ENCODE results near the gene SMIM5.

Gene SMIM5

GRCh38 chr17:75602644-75603043 lies 30.6 kb upstream of the SMIM5 start:
- in situ Hi-C loops (cut with HindIII; ENCODE audit: low sequenced_read_pairs): no loop called here

GRCh38 chr17:75603123-75603522 lies 30.1 kb upstream of the SMIM5 start:
- in situ Hi-C loops (cut with HindIII; ENCODE audit: low sequenced_read_pairs): no loop called here

GRCh38 chr17:75604034-75604695 lies 29.1 kb upstream of the SMIM5 start:
- in situ Hi-C loops (cut with HindIII; ENCODE audit: low sequenced_read_pairs): no loop called here

GRCh38 chr17:75605790-75606189 lies 27.4 kb upstream of the SMIM5 start:
- in situ Hi-C loops (cut with HindIII; ENCODE audit: low sequenced_read_pairs): no loop called here

- in situ Hi-C loops (cut with HindIII; ENCODE audit: low sequenced_read_pairs): no loop called here
These were observed 26.1 kb upstream of the SMIM5 start for GRCh38 chr17:75607086-75607485.

- in situ Hi-C loops (cut with HindIII; ENCODE audit: low sequenced_read_pairs): no loop called here
These were observed 22.9 kb upstream of the SMIM5 start for GRCh38 chr17:75610103-75610984.

- in situ Hi-C loops (cut with HindIII; ENCODE audit: low sequenced_read_pairs): no loop called here
These were observed 21.3 kb upstream of the SMIM5 start for GRCh38 chr17:75611851-75612429.

GRCh38 chr17:75612906-75613626 lies 20.2 kb upstream of the SMIM5 start:
- in situ Hi-C loops (cut with HindIII; ENCODE audit: low sequenced_read_pairs): no loop called here

- in situ Hi-C loops (cut with HindIII; ENCODE audit: low sequenced_read_pairs): no loop called here
These were observed 19.2 kb upstream of the SMIM5 start for GRCh38 chr17:75614006-75614405.

- in situ Hi-C loops (cut with HindIII; ENCODE audit: low sequenced_read_pairs): no loop called here
These were observed 18.5 kb upstream of the SMIM5 start for GRCh38 chr17:75614556-75615270.

- in situ Hi-C loops (cut with HindIII; ENCODE audit: low sequenced_read_pairs): no loop called here
These were observed 17.9 kb upstream of the SMIM5 start for GRCh38 chr17:75615301-75615700.

- in situ Hi-C loops (cut with HindIII; ENCODE audit: low sequenced_read_pairs): no loop called here
These were observed 16.6 kb upstream of the SMIM5 start for GRCh38 chr17:75616521-75617122.

GRCh38 chr17:75617218-75617617 lies 16.0 kb upstream of the SMIM5 start:
- in situ Hi-C loops (cut with HindIII; ENCODE audit: low sequenced_read_pairs): no loop called here

- in situ Hi-C loops (cut with HindIII; ENCODE audit: low sequenced_read_pairs): no loop called here
These were observed 15.6 kb upstream of the SMIM5 start for GRCh38 chr17:75617675-75618074.

GRCh38 chr17:75619506-75620431 lies 13.5 kb upstream of the SMIM5 start:
- in situ Hi-C loops (cut with HindIII; ENCODE audit: low sequenced_read_pairs): no loop called here

GRCh38 chr17:75621489-75621888 lies 11.7 kb upstream of the SMIM5 start:
- in situ Hi-C loops (cut with HindIII; ENCODE audit: low sequenced_read_pairs): no loop called here

GRCh38 chr17:75622076-75622475 lies 11.2 kb upstream of the SMIM5 start:
- in situ Hi-C loops (cut with HindIII; ENCODE audit: low sequenced_read_pairs): no loop called here

GRCh38 chr17:75622771-75623273 lies 10.4 kb upstream of the SMIM5 start:
- in situ Hi-C loops (cut with HindIII; ENCODE audit: low sequenced_read_pairs): no loop called here

- in situ Hi-C loops (cut with HindIII; ENCODE audit: low sequenced_read_pairs): no loop called here
These were observed 9.8 kb upstream of the SMIM5 start for GRCh38 chr17:75623386-75623785.

All from DLD1 (cell line).